NB4 (cell line): ENCODE measurements around the gene CEP170.

ENCODE experiments used
- MYC ChIP-seq: IDR thresholded peaks from 2 replicates; pipeline ENCODE4 v1.6.1; 2011; ENCODE audit warnings: low read depth, low read length
- POLR2A ChIP-seq: IDR thresholded peaks from 2 replicates; pipeline ENCODE4 v1.6.1; 2011; ENCODE audit warnings: mild to moderate bottlenecking; ENCODE audit not compliant: insufficient read length; ENCODE audit errors: extremely low read depth
- TF ChIP-seq, protein P1 (sequence below): IDR thresholded peaks from one replicate; pipeline ENCODE4 v1.5.1; 2012; ENCODE audit warnings: low read depth, low read length
- TF ChIP-seq, protein P2 (sequence below): IDR thresholded peaks from 2 replicates; pipeline ENCODE4 v1.6.1; 2011; ENCODE audit warnings: low read depth, low read length

DNA sequence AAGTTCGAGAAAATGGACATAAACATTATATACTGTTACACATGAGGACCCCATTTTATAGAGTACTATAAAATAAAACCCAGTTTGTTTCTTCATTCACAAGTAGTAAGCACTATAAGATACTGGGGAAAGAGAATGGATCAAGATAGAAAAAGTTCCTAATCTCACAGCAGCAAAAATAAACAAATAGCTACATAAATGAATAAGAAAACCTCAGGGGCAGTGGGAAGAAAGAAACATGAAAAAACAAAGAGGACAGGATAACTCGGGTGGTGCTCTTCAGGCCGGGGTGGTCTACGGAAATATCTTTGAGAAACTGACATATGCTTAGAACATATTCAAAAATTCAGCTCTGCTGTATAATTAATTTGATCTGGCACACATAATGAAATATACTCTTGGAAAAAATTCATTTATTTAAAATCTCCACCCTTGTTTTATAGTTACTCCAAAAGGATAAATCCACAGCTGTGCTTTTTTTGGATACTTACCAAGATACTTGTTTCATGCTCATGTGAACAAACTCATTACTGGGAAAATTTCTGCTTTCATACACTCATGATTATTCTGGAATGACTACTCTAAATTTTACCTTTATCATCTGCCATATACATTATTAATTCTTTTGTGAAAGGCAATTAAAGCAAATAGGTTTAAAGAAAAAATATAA is 20.0 kb downstream of the CEP170 start:
- TF ChIP-seq, protein P1, sequence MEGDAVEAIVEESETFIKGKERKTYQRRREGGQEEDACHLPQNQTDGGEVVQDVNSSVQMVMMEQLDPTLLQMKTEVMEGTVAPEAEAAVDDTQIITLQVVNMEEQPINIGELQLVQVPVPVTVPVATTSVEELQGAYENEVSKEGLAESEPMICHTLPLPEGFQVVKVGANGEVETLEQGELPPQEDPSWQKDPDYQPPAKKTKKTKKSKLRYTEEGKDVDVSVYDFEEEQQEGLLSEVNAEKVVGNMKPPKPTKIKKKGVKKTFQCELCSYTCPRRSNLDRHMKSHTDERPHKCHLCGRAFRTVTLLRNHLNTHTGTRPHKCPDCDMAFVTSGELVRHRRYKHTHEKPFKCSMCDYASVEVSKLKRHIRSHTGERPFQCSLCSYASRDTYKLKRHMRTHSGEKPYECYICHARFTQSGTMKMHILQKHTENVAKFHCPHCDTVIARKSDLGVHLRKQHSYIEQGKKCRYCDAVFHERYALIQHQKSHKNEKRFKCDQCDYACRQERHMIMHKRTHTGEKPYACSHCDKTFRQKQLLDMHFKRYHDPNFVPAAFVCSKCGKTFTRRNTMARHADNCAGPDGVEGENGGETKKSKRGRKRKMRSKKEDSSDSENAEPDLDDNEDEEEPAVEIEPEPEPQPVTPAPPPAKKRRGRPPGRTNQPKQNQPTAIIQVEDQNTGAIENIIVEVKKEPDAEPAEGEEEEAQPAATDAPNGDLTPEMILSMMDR = no peak
- no peak for TF ChIP-seq POLR2A
- TF ChIP-seq, protein P2, sequence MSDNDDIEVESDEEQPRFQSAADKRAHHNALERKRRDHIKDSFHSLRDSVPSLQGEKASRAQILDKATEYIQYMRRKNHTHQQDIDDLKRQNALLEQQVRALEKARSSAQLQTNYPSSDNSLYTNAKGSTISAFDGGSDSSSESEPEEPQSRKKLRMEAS = no peak
- no peak for TF ChIP-seq MYC
